Activated naive CD4-positive, alpha-beta T cell treated with anti-CD3 and anti-CD28 coated beads for 36 hours (primary cell): ENCODE measurements around the gene NPR2. TPM values are rescaled to one million over a fixed set of nuclear protein-coding genes. Genes with fewer than 3 reads are reported as not detected.

Source experiments
- CTCF ChIA-PET: fragments of 350-600 bp; sonication (Branson Sonifier 250); formaldehyde crosslinking; loops from one replicate; lab custom pipeline; 2021; ENCODE audit warnings: antibody characterized with exemption; lab: Charles Lee
- DNase-seq: peaks from one replicate; pipeline ENCODE4 v3.0.0-alpha.2; 2020
- H3K27ac Mint-ChIP-seq: one replicate; pipeline ENCODE4 v1.8.0; 2021; ENCODE audit warnings: mild to moderate bottlenecking, mixed read lengths
- H3K27me3 Mint-ChIP-seq: one replicate; pipeline ENCODE4 v1.8.0; 2021; ENCODE audit warnings: low read depth, mixed read lengths
- H3K36me3 Mint-ChIP-seq: one replicate; pipeline ENCODE4 v1.8.0; 2021; ENCODE audit warnings: low read depth, mixed read lengths
- H3K4me1 Mint-ChIP-seq: one replicate; pipeline ENCODE4 v1.8.0; 2021; ENCODE audit warnings: low read depth, mixed read lengths
- H3K4me3 Mint-ChIP-seq: one replicate; pipeline ENCODE4 v1.8.0; 2021; ENCODE audit warnings: mild to moderate bottlenecking, moderate library complexity, mixed read lengths
- H3K9me3 Mint-ChIP-seq: one replicate; pipeline ENCODE4 v1.8.0; 2021; ENCODE audit warnings: mixed read lengths
- intact Hi-C: fragments of 100-400 bp; cut with micrococcal nuclease; formaldehyde crosslinking; loops from one replicate; pipeline ENCODE4 v1.15.1; 2023
- total RNA-seq, 2 experiments: library from RNA; stranded (reverse); gene quantifications; one replicate each; pipeline ENCODE4 v1.2.3, GENCODE V29; 2021

NPR2 gene
- total RNA-seq, 2 experiments from 2014 or later = 3.6 to 5.5 TPM

DNA sequence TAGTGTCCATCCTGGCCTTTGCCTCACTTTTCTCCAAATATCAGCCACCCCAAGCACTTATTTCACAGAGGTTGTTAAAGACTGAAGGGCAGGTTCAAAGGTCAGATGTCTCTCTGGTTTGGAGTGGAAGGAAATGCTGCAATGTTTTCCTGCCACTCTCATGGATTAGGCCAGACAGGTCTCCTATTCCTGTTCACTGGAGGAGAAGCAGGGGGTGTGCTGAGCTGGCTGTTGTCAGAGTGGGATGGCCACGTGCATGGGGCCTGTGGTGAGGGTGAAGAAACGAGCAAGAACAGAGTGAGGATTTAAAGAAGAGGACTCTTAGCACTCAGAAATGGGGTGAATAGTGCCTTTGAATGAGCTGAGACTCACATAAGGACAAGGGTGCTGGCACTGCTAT lies 44.4 kb downstream of the NPR2 start:
- H3K36me3 Mint-ChIP-seq = no peaks in the 10 kb centered on the region
- H3K27me3 Mint-ChIP-seq = no peaks in the 10 kb centered on the region
- no peak overlapping the region for H3K27ac Mint-ChIP-seq
- no peaks in the 10 kb centered on the region for H3K9me3 Mint-ChIP-seq
- intact Hi-C loops = no loop called here
- H3K4me1 Mint-ChIP-seq = peaks cover 3% of the 10 kb centered on the region
- H3K4me3 Mint-ChIP-seq = no peak overlapping the region
- DNase-seq = no peak
- CTCF ChIA-PET = interaction anchor here (0.7 to 3.1 kb wide), 6 partner anchors 10 to 79 kb away, joined by 3 to 11 read pairs (median 4); no protein-coding TSS in a partner anchor

GRCh38 chr9:35836595-35836994 lies 45.2 kb downstream of the NPR2 start:
- intact Hi-C loops = no loop called here
- CTCF ChIA-PET = interaction anchor here (1.0 to 3.1 kb wide), 5 partner anchors 11 to 102 kb away, joined by 3 to 11 read pairs (median 4); no protein-coding TSS in a partner anchor
- H3K27ac Mint-ChIP-seq = no peak overlapping the region
- no peaks in the 10 kb centered on the region for H3K27me3 Mint-ChIP-seq
- no peak for DNase-seq
- no peaks in the 10 kb centered on the region for H3K4me1 Mint-ChIP-seq
- no peak overlapping the region for H3K4me3 Mint-ChIP-seq
- H3K9me3 Mint-ChIP-seq = no peaks in the 10 kb centered on the region
- H3K36me3 Mint-ChIP-seq = no peaks in the 10 kb centered on the region

DNA sequence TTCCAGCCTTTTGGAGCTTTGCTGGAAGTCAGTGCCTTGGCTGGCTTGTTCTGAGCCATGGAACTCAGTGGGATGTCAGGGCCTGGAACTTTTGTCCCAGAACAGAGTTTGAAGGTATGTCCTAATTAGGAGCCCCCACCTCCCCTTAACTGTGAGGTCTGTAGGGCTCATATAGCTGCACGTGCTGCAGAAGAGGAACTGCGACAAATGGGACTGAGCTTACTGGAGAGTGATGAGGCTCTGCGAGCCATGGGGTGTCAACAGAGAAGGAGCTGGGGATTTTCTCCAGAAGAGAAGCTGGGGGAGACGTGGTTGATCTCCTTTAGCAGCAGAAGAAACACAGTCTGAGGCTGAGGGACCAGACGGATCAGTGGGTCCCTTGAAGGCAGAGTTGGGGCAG lies 48.5 kb downstream of the NPR2 start:
- Mint-ChIP-seq H3K9me3 (no peaks in the 10 kb centered on the region), H3K4me3 (no peak overlapping the region), H3K4me1 (peaks cover 7% of the 10 kb centered on the region), H3K27ac (no peak overlapping the region), H3K36me3 (no peaks in the 10 kb centered on the region), H3K27me3 (no peaks in the 10 kb centered on the region)
- intact Hi-C loops = no loop called here
- no peak for DNase-seq
- CTCF ChIA-PET = interaction anchor here (0.6 to 1.5 kb wide), 3 partner anchors 14 to 291 kb away, joined by 3 to 5 read pairs (median 3); no protein-coding TSS in a partner anchor

DNA sequence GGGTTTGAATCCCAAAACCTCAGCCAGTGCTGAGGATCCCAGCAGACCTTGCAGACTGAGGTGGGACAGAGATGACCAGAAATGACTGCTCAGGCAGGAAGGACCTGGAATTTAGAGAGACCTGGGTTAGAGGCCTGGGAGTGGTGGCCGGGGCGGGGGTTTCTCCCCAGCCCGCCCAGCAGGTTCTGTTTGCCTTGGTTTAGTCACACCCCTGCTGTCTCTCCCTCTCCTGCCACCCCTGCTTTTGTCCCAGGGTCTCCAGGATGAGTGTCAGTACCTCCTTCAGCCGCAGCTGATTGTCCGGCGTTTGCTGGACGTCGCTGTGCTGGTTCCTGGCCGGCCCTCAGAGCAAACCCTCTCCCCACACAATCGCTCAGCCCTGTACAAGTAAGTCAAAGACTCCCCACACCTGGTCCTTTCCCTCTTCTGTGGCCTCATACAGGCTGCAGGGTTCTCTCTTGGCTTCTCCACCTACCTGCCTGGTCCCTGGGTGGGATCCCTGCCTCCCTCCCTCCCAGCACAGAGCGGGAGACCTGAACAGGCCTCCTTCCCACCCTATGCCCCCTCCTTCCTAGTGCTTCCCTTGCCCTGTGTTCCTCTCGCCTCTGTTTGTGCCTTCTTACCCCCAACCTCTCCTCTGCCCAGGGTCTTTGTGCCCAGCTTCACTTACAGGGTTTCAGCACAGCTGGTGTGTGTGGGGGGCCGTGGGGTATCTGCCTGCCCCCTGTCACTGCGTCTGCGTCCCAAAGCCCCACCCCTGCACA lies 49.7 kb downstream of the NPR2 start:
- no peaks in the 10 kb centered on the region for H3K9me3 Mint-ChIP-seq
- H3K36me3 Mint-ChIP-seq = no peaks in the 10 kb centered on the region
- H3K4me1 Mint-ChIP-seq = peaks cover 18% of the 10 kb centered on the region
- DNase-seq = no peak
- no peak overlapping the region for H3K4me3 Mint-ChIP-seq
- H3K27me3 Mint-ChIP-seq = no peaks in the 10 kb centered on the region
- intact Hi-C loops = no loop called here
- CTCF ChIA-PET = interaction anchor here (0.6 to 1.5 kb wide), 3 partner anchors 15 to 724 kb away, joined by 3 to 5 read pairs (median 5); no protein-coding TSS in a partner anchor
- no peak overlapping the region for H3K27ac Mint-ChIP-seq

- peaks cover 19% of the 10 kb centered on the region for H3K4me1 Mint-ChIP-seq
- no peaks in the 10 kb centered on the region for H3K36me3 Mint-ChIP-seq
- no peaks in the 10 kb centered on the region for H3K9me3 Mint-ChIP-seq
- no peak for DNase-seq
- H3K27ac Mint-ChIP-seq = no peak overlapping the region
- H3K4me3 Mint-ChIP-seq = no peak overlapping the region
- H3K27me3 Mint-ChIP-seq = no peaks in the 10 kb centered on the region
- intact Hi-C loops = no loop called here
- CTCF ChIA-PET = interaction anchor here (1.0 kb wide), 1 partner anchor 15 kb away, joined by 5 read pairs; no protein-coding TSS in a partner anchor
Measured at GRCh38 chr9:35841645-35841900, 50.2 kb downstream of the NPR2 start.

- no peak overlapping the region for H3K4me3 Mint-ChIP-seq
- intact Hi-C loops = no loop called here
- no peaks in the 10 kb centered on the region for H3K36me3 Mint-ChIP-seq
- no peaks in the 10 kb centered on the region for H3K27me3 Mint-ChIP-seq
- H3K27ac Mint-ChIP-seq = no peak overlapping the region
- peaks cover 23% of the 10 kb centered on the region for H3K4me1 Mint-ChIP-seq
- no peak for DNase-seq
- H3K9me3 Mint-ChIP-seq = no peaks in the 10 kb centered on the region
- CTCF ChIA-PET = interaction anchor here (0.8 to 1.0 kb wide), 2 partner anchors 8 to 16 kb away, joined by 3 to 5 read pairs; no protein-coding TSS in a partner anchor
Measured at GRCh38 chr9:35842020-35842745, 50.8 kb downstream of the NPR2 start.

GRCh38 chr9:35842795-35843194 lies 51.4 kb downstream of the NPR2 start:
- no peak overlapping the region for H3K27ac Mint-ChIP-seq
- no peaks in the 10 kb centered on the region for H3K27me3 Mint-ChIP-seq
- no peak for DNase-seq
- no peaks in the 10 kb centered on the region for H3K9me3 Mint-ChIP-seq
- intact Hi-C loops = no loop called here
- H3K36me3 Mint-ChIP-seq = no peaks in the 10 kb centered on the region
- CTCF ChIA-PET = interaction anchor here (0.8 kb wide), 1 partner anchor 8 kb away, joined by 3 read pairs; no protein-coding TSS in a partner anchor
- peaks cover 23% of the 10 kb centered on the region for H3K4me1 Mint-ChIP-seq
- H3K4me3 Mint-ChIP-seq = no peak overlapping the region

DNA sequence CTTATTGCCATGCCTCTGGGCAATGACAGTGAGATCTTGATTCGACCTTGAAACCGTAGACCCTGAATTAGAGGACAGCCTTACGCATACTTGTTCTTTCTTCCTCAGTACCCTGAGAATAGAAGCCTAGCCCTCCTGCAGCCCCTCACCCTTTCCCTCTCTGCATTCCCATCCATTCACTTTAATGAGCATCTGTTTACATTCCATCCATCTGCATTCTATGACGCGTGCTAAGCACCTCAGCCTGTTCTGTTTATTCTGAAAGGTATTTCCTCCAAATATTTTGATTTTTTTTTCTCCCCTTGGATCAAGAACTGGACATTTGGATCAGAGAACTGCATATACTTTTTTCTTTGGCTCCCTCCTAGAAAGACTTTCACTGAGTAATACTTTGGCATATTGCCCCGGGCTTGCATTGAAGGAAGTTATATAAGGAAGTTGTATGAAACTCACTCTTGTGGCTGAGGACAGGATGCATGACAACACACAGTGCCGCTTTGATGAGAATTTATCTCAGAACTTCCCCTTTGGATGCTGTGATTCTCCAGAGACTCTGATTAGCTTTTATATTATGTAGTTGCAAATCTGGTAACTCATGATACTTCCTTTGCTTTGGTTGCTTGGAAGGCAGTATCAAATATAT lies 53.4 kb downstream of the NPR2 start:
- no peaks in the 10 kb centered on the region for H3K9me3 Mint-ChIP-seq
- H3K27ac Mint-ChIP-seq = no peak overlapping the region
- H3K4me3 Mint-ChIP-seq = no peak overlapping the region
- H3K36me3 Mint-ChIP-seq = no peaks in the 10 kb centered on the region
- CTCF ChIA-PET = interaction anchor here (1.0 to 3.1 kb wide), 3 partner anchors 13 to 54 kb away, joined by 3 to 11 read pairs (median 4); no protein-coding TSS in a partner anchor
- peaks cover 28% of the 10 kb centered on the region for H3K4me1 Mint-ChIP-seq
- H3K27me3 Mint-ChIP-seq = no peaks in the 10 kb centered on the region
- intact Hi-C loops = no loop called here
- DNase-seq = peak; percentile 40

GRCh38 chr9:35845824-35846771 lies 54.7 kb downstream of the NPR2 start:
- no peak for DNase-seq
- H3K27me3 Mint-ChIP-seq = no peaks in the 10 kb centered on the region
- no peaks in the 10 kb centered on the region for H3K9me3 Mint-ChIP-seq
- no peak overlapping the region for H3K27ac Mint-ChIP-seq
- CTCF ChIA-PET = interaction anchor here (1.0 to 3.1 kb wide), 5 partner anchors 15 to 150 kb away, joined by 3 to 11 read pairs (median 4); no protein-coding TSS in a partner anchor
- no peaks in the 10 kb centered on the region for H3K36me3 Mint-ChIP-seq
- H3K4me3 Mint-ChIP-seq = no peak overlapping the region
- H3K4me1 Mint-ChIP-seq = peaks cover 28% of the 10 kb centered on the region
- intact Hi-C loops = no loop called here

GRCh38 chr9:35847792-35848572 lies 56.6 kb downstream of the NPR2 start:
- peak overlapping the region; percentile 18 for H3K27ac Mint-ChIP-seq
- no peaks in the 10 kb centered on the region for H3K36me3 Mint-ChIP-seq
- H3K9me3 Mint-ChIP-seq = no peaks in the 10 kb centered on the region
- peak; percentile 36 for DNase-seq
- H3K4me3 Mint-ChIP-seq = no peak overlapping the region
- no peaks in the 10 kb centered on the region for H3K27me3 Mint-ChIP-seq
- CTCF ChIA-PET = interaction anchor here (0.7 to 3.1 kb wide), 4 partner anchors 8 to 1358 kb away, joined by 3 to 11 read pairs (median 4); no protein-coding TSS in a partner anchor
- peaks cover 28% of the 10 kb centered on the region for H3K4me1 Mint-ChIP-seq
- intact Hi-C loops = no loop called here
